AG10803 (cell line): ENCODE measurements around the gene GLIS1.
A peak's percentile ranks its signal among the peaks of the same experiment; 100 is the strongest.

Source experiments
- DNase-seq: peaks from one replicate; pipeline ENCODE4 v3.0.0; 2010; ENCODE audit warnings: low read depth
- H3K4me3 ChIP-seq: 2 replicates; pipeline ENCODE4 v1.5.1; 2011; ENCODE audit warnings: mild to moderate bottlenecking, low read length, control low read depth
- TF ChIP-seq, protein P1 (sequence below): conservative IDR thresholded peaks from 2 replicates; pipeline ENCODE4 v1.5.1; 2011; ENCODE audit warnings: mild to moderate bottlenecking, low read length, control low read depth, inconsistent platforms

The GLIS1 gene

DNA sequence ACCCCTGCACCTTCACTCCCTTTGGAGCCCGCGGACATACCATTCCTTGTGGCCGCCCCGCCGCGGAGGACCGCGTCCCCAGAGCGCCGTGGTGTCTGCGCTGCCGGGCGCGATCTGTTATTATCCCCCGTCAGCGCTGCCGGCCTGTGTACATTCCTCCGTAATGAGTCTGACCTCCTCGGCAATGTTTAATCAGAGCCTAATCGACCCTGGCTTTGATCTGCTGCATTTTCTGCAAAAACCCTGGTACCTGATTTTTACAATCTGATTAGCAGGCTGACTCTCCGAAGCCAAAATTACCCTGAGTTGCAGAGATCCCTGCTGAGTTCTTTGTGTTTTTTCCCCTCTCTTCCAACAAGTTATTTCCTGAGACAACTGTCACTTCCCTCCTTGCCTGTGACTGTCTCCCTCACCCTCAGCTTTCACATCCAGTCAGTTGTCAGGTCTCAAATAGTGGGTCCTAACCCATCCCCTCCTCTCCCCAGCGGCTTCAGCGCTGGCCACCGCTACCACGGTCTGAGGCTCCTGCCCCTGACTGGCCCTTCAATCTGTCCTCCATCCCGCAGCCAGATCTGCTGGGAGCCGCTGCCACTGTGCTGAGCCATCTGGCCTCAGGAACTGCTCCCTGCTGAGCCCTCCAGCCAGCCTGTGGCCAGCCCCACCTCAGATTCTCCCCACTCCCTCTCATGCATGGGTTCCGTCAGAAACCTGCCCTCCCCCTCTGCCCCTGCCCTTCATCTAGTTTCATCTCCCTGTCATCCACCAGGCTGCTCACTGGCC, 53.5 kb downstream of the GLIS1 start:
- TF ChIP-seq, protein P1, sequence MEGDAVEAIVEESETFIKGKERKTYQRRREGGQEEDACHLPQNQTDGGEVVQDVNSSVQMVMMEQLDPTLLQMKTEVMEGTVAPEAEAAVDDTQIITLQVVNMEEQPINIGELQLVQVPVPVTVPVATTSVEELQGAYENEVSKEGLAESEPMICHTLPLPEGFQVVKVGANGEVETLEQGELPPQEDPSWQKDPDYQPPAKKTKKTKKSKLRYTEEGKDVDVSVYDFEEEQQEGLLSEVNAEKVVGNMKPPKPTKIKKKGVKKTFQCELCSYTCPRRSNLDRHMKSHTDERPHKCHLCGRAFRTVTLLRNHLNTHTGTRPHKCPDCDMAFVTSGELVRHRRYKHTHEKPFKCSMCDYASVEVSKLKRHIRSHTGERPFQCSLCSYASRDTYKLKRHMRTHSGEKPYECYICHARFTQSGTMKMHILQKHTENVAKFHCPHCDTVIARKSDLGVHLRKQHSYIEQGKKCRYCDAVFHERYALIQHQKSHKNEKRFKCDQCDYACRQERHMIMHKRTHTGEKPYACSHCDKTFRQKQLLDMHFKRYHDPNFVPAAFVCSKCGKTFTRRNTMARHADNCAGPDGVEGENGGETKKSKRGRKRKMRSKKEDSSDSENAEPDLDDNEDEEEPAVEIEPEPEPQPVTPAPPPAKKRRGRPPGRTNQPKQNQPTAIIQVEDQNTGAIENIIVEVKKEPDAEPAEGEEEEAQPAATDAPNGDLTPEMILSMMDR, result no peak
- DNase-seq, result no peak
- H3K4me3 ChIP-seq, result no peak overlapping the region

DNA sequence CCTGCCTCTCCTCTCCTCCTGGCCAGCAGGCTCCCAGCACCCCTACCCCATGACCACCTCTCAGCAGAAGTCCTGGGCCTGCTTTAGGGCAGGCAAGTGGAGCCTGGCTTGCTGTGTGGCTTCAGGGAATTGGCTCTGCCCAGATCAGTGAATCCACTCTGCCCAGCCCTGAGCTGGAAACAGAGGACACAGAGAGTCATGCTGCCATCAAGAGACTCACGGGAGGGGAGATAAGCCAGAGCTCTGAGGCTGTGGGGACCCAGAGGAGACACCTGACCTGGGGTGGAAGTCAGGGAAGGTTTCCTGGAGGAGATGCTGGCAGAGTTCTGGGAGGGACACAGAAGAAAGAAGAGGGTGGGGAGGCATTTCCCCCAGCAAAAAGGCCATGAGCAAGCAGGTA, 54.2 kb downstream of the GLIS1 start:
- H3K4me3 ChIP-seq, result no peak overlapping the region
- DNase-seq, result no peak
- TF ChIP-seq, protein P1, result no peak

- H3K4me3 ChIP-seq, result no peak overlapping the region
- TF ChIP-seq, protein P1, result peak; percentile 21
- DNase-seq, result no peak
Measured at GRCh38 chr1:53683986-53684740, 54.8 kb downstream of the GLIS1 start.

DNA sequence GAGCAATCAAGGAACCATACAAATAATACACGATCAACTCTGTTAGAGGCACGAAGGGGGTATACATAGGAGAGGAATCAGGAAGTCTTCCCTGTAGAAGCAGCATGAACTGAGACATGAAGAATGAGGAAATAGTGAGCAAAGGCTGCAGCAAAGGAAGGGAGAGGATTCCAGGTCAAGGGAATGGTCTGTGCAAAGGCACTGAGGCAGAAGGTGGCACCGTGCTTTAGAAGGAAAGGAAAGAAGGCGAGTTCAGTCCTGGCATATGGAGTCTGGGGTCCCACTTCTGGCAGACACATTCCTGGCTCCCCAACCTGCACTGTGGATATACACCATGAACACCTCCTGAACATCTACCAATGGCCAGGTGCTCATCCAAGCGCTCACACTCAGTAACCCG, 56.1 kb downstream of the GLIS1 start:
- TF ChIP-seq, protein P1, result no peak
- DNase-seq, result no peak
- H3K4me3 ChIP-seq, result no peak overlapping the region

- TF ChIP-seq, protein P1, result peak; percentile 47
- H3K4me3 ChIP-seq, result no peak overlapping the region
- no peak for DNase-seq
Measured at GRCh38 chr1:53681977-53682685, 56.8 kb downstream of the GLIS1 start.

DNA sequence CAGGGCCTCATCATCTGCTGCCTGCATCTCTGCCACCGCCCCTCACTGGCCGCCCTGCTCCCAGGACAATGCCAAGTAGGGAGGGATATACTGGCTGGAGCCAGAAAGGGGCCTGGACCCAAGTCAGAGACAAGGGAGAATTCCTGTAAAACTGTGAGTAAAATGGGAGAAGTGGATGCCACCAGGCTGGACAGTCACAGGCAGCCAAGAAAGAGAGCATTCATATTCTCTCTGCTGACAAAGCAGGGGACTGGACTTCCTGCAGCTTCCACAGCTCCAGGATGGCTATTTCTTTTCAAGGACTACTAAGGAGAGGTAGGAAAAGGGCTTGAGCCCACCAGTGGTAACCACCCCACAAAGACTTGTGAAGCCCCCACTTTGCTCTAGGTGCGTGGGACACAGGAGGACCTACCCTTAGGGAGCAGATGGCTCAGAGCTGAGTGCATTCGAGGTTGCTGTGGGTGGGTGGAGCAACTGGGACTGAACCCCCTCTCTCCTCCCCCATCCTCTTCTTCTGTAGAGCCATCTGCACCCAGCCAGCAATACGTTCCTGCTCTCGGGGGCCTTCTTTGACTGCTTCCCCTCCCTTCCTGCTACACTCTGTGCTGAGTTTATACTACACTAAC, 57.5 kb downstream of the GLIS1 start:
- H3K4me3 ChIP-seq, result no peak overlapping the region
- no peak for DNase-seq
- TF ChIP-seq, protein P1, result no peak
